ENCODE results near the gene GLRX5.
"Not testable (repeated sequence)": the region's sequence is repeated elsewhere in the genome, so short reads cannot be mapped to it uniquely, and the experiment has no call there.

GLRX5 gene

DNA sequence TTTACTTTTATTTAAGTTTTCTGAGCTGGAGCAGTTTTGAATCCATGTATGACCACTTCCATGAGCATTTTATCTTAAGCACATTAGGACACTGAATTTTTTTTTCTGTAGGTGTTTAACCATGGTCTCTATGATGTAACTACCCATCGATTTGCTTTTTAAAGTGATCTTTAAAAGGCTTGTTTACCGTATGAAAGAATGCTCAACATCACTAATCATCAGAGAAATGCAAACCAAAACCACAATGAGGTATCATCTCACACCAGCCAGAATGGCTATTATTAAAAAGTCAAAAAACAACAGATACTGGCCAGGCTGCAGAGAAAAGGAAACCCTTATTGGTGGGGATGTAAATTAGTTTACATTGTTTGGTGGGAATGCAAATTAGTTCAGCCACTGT is 23.0 kb downstream of the GLRX5 start:
- Histone ChIP-seq H3K9ac (ENCODE audit: low read depth, low read length) (no peak overlapping the region), H3K27me3 (ENCODE audit: control insufficient read depth, insufficient read depth, low read length) (peaks cover 37% of the 10 kb centered on the region), H3K36me3 (ENCODE audit: control insufficient read depth, insufficient read depth, low read length) (no peaks in the 10 kb centered on the region), H3K9me3 (ENCODE audit: control insufficient read depth, insufficient read depth, low read length) (no peaks in the 10 kb centered on the region), H3K4me1 (ENCODE audit: control insufficient read depth, insufficient read depth, low read length) (peaks cover 8% of the 10 kb centered on the region), H3K4me3 (ENCODE audit: low read depth, low read length) (no peak overlapping the region)

DNA sequence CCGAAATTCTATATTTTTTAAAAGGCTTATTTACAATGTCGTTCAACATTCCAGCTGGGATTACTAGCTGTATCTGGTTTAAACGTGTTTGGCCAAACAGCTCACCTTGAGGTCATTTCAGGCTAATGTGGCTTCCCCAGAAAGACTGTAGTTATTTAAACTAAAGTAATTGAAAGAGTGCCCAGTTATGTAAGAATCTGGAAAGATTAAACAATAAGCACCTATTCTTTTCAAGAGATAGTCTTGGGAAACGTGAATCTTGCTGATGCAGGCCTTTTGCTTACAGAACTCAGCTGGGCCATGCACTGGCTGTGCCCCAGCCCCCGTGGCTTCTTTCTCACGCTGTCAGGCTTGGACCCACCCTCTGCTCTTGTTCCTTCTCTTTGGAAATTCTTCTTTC is 24.4 kb downstream of the GLRX5 start:
- H3K4me3 ChIP-seq (ENCODE audit: low read depth, low read length) = no peak overlapping the region
- H3K27me3 ChIP-seq (ENCODE audit: control insufficient read depth, insufficient read depth, low read length) = peaks cover 31% of the 10 kb centered on the region
- peaks cover 8% of the 10 kb centered on the region for H3K4me1 ChIP-seq (ENCODE audit: control insufficient read depth, insufficient read depth, low read length)
- H3K9ac ChIP-seq (ENCODE audit: low read depth, low read length) = no peak overlapping the region
- no peaks in the 10 kb centered on the region for H3K36me3 ChIP-seq (ENCODE audit: control insufficient read depth, insufficient read depth, low read length)
- H3K9me3 ChIP-seq (ENCODE audit: control insufficient read depth, insufficient read depth, low read length) = no peaks in the 10 kb centered on the region

DNA sequence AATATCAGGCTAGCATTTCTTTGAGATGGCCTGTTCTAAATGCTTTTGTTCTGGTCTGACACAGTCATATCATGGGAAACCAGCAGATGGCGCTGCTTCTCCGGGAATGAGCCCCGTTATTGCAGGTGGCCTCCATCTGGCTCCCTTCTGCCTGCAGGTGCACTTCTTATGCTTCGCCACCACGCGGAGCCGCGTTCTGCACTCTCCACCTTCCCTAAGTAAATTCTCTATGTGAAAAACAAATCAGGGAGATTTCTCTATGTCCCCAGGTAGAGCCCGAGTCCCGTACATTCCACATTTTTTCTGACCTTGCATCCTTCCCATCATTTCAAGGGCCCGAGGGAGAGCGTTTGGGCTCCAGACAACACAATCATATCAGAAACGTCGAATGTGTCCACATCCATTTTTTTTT is 26.2 kb downstream of the GLRX5 start:
- H3K36me3 ChIP-seq (ENCODE audit: control insufficient read depth, insufficient read depth, low read length) = no peaks in the 10 kb centered on the region
- H3K27me3 ChIP-seq (ENCODE audit: control insufficient read depth, insufficient read depth, low read length) = peaks cover 28% of the 10 kb centered on the region
- peaks cover 8% of the 10 kb centered on the region for H3K4me1 ChIP-seq (ENCODE audit: control insufficient read depth, insufficient read depth, low read length)
- no peaks in the 10 kb centered on the region for H3K9me3 ChIP-seq (ENCODE audit: control insufficient read depth, insufficient read depth, low read length)
- H3K4me3 ChIP-seq (ENCODE audit: low read depth, low read length) = no peak overlapping the region
- H3K9ac ChIP-seq (ENCODE audit: low read depth, low read length) = no peak overlapping the region

DNA sequence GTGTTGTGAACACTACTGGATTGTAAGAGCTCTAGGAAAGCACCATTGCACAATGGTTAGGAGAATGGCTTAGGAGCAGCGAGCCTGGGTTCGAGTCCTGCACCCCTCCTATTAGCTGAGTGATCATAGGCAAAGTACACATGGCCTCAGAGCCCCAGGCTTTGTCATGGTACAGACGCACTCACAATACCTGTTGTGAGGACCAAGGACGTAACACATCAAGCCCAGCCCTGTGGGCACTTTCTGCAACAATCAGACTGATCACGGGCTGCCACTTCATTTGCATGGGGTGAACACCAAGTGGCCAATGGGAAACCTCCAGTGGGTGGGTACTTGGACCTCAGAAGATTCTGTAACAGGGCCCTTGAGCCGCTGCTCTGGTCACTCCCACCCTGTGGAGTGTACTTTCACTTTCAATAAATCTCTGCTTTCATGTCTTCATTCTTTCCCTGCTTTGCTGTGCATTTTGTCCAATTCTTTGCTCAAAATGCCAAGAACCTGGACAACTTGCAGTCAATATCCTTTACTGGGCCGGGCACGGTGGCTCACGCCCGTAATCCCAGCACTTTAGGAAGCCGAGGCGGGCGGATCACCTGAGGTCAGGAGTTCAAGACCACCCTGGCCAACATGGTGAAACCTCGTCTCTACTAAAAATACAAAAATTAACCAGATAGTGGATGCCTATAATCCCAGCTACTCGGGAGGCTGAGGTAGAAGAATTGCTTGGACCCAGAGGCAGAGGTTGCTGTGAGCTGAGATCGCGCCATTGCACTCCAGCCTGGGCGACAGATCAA is 28.2 kb downstream of the GLRX5 start:
- H3K9ac ChIP-seq (ENCODE audit: low read depth, low read length) = no peak overlapping the region
- peaks cover 3% of the 10 kb centered on the region for H3K4me1 ChIP-seq (ENCODE audit: control insufficient read depth, insufficient read depth, low read length)
- no peaks in the 10 kb centered on the region for H3K9me3 ChIP-seq (ENCODE audit: control insufficient read depth, insufficient read depth, low read length)
- no peaks in the 10 kb centered on the region for H3K36me3 ChIP-seq (ENCODE audit: control insufficient read depth, insufficient read depth, low read length)
- no peak overlapping the region for H3K4me3 ChIP-seq (ENCODE audit: low read depth, low read length)
- H3K27me3 ChIP-seq (ENCODE audit: control insufficient read depth, insufficient read depth, low read length) = peaks cover 16% of the 10 kb centered on the region

DNA sequence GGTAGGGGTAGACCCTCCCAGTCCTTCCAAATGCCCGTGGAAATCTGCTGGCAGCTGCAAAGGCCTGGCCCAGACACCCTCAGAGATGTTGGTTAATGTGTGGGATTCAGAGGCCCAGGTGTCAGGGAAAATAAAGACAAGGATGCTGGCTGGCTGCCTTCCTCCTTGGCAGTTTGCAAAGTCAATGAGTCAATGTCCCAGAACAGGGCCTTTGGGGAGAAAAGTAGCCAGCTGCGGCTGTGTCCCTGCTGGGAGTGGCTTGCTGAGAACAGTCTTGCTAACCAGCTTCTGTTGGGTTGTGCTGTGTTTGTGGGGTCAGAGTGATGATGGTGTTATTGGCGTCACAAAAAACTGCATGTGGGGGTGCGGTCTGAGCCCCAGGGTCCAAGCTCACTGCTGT is 29.2 kb downstream of the GLRX5 start:
- H3K36me3 ChIP-seq (ENCODE audit: control insufficient read depth, insufficient read depth, low read length) = no peaks in the 10 kb centered on the region
- no peaks in the 10 kb centered on the region for H3K9me3 ChIP-seq (ENCODE audit: control insufficient read depth, insufficient read depth, low read length)
- H3K9ac ChIP-seq (ENCODE audit: low read depth, low read length) = no peak overlapping the region
- peaks cover 15% of the 10 kb centered on the region for H3K27me3 ChIP-seq (ENCODE audit: control insufficient read depth, insufficient read depth, low read length)
- peaks cover 3% of the 10 kb centered on the region for H3K4me1 ChIP-seq (ENCODE audit: control insufficient read depth, insufficient read depth, low read length)
- H3K4me3 ChIP-seq (ENCODE audit: low read depth, low read length) = no peak overlapping the region

DNA sequence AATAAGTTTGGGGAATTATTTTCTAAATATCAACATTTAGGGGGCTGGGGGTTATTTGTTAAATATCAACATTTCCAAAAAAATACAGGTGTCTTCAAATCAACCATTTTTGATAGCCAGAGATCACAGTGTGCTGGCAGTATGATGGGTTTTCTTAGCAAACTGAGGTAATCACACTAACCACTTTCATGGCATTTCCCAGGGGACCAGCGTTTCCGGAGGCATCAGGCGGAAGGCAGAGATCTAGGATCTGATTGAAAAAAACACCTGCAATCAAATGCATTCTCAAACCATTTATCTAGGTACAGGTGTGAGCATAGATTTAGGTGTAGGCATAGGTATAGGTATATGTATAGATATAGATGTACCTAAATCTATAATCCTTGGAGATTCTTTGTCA is 34.6 kb downstream of the GLRX5 start:
- peaks cover 22% of the 10 kb centered on the region for H3K27me3 ChIP-seq (ENCODE audit: control insufficient read depth, insufficient read depth, low read length)
- no peak overlapping the region for H3K9ac ChIP-seq (ENCODE audit: low read depth, low read length)
- H3K4me3 ChIP-seq (ENCODE audit: low read depth, low read length) = no peak overlapping the region
- no peaks in the 10 kb centered on the region for H3K36me3 ChIP-seq (ENCODE audit: control insufficient read depth, insufficient read depth, low read length)
- no peaks in the 10 kb centered on the region for H3K9me3 ChIP-seq (ENCODE audit: control insufficient read depth, insufficient read depth, low read length)
- no peaks in the 10 kb centered on the region for H3K4me1 ChIP-seq (ENCODE audit: control insufficient read depth, insufficient read depth, low read length)

DNA sequence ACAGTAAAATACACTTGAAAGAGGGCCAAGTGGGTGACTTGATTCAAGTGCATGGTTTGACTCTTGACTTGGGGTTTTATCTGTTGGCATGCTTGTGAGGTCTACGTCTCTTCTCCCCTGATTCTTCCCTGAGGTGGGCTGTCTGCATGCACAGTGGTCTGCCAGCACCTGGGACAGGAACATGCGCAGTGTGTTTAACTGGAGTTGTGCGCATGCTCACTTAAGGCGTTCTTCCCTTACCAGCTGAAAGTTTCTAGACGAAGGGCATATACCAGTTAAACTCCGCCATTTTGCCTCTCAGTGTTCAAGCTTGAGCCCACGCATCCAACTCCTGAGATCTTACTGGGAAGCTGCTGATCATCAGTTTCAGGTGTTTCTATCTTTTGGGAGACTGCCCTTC is 38.5 kb downstream of the GLRX5 start:
- Histone ChIP-seq H3K9ac (ENCODE audit: low read depth, low read length) (no peak overlapping the region), H3K9me3 (ENCODE audit: control insufficient read depth, insufficient read depth, low read length) (no peaks in the 10 kb centered on the region), H3K36me3 (ENCODE audit: control insufficient read depth, insufficient read depth, low read length) (no peaks in the 10 kb centered on the region), H3K27me3 (ENCODE audit: control insufficient read depth, insufficient read depth, low read length) (peaks cover 31% of the 10 kb centered on the region), H3K4me1 (ENCODE audit: control insufficient read depth, insufficient read depth, low read length) (peaks cover 16% of the 10 kb centered on the region), H3K4me3 (ENCODE audit: low read depth, low read length) (no peak overlapping the region)

DNA sequence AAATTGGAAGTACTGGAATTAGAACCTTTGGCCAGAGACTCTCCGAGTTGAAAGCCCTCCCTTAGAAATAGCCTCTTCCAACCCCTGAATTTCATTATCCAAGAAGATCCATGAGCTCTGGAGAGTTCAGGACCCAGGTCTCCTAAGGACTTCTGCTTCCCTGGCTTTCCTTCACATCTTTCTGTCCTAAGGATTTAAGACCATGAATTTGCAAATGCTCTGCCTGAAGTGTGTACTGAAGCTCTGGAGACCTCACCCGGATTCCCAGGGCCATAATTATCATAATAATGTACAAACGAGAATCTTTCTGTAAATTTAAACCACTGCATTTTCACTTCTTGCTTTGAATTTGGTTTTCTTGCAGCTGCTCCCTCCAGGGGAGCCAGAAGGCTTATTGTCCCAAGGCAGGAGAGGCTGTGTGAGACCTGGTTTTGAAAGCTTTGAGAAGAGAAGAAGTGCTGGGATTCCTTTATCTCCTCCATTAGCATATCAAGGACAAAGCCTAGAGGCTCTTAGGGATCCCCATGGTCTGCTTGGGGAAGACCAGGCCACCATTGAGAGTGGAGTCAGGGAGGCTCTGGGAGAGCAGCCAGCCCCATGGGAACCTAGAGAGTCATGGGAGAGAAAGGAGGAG is 41.1 kb downstream of the GLRX5 start:
- H3K9me3 ChIP-seq (ENCODE audit: control insufficient read depth, insufficient read depth, low read length) = no peaks in the 10 kb centered on the region
- peaks cover 39% of the 10 kb centered on the region for H3K27me3 ChIP-seq (ENCODE audit: control insufficient read depth, insufficient read depth, low read length)
- no peak overlapping the region for H3K4me3 ChIP-seq (ENCODE audit: low read depth, low read length)

DNA sequence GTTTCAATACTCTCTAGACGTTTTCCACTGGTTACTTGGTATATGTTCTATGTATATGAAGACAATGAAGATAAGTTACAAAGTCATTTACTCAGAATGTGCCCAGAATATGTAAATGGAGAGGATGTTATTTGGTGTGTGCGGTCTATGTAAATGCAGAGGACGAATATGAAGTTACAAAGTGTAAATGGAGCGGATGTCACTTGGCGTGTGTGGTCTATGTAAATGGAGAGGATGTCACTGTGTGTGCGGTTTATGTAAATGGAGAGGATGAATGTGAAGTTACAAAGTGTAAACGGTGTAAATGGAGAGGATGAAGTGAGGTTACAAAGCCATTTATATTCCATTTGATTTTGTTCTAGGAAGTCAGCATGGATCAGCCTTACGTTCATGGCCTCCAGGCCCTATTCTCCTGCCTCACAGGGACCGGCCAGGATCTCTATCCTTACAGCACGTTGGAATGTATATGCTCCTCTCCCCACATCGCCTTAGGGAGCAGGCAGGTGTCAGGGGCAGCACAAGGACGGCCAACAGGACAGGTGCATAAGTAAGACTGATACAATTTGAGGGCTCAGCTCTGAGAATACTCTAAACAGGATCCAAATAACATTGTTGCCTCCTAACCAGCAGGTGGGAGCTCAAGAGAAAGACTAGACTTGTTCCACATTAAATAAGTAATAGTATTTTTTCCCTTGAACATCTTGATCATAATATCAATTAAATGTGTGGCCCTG is 42.4 kb downstream of the GLRX5 start:
- peaks cover 44% of the 10 kb centered on the region for H3K27me3 ChIP-seq (ENCODE audit: control insufficient read depth, insufficient read depth, low read length)
- H3K4me3 ChIP-seq (ENCODE audit: low read depth, low read length) = no peak overlapping the region
- peaks cover 16% of the 10 kb centered on the region for H3K4me1 ChIP-seq (ENCODE audit: control insufficient read depth, insufficient read depth, low read length)
- no peak overlapping the region for H3K9ac ChIP-seq (ENCODE audit: low read depth, low read length)
- H3K36me3 ChIP-seq (ENCODE audit: control insufficient read depth, insufficient read depth, low read length) = no peaks in the 10 kb centered on the region
- H3K9me3 ChIP-seq (ENCODE audit: control insufficient read depth, insufficient read depth, low read length) = no peaks in the 10 kb centered on the region

More for the DNA sequence above, 41.1 kb downstream of the GLRX5 start:
- Histone ChIP-seq H3K36me3 (ENCODE audit: control insufficient read depth, insufficient read depth, low read length) (no peaks in the 10 kb centered on the region), H3K9ac (ENCODE audit: low read depth, low read length) (no peak overlapping the region), H3K4me1 (ENCODE audit: control insufficient read depth, insufficient read depth, low read length) (peaks cover 16% of the 10 kb centered on the region)

DNA sequence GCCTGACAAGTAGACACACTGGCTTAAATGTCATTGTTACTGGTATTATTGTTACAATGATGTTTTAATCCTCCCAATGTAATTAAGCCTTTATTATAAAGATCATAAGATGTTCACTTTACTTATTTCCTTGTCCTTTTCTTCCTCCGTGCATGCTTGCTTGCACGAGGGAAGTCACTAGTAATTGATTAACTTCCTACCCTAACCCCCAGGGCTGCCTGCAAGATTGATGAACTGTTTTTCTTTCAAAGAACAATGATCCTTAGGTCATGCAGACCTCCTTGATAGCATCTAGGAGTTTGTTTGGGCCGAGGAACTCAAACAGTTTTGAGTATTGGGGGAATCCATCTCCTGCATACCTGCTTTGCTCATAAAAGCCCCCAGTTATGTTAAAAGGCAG is 43.0 kb downstream of the GLRX5 start:
- no peaks in the 10 kb centered on the region for H3K9me3 ChIP-seq (ENCODE audit: control insufficient read depth, insufficient read depth, low read length)
- peaks cover 41% of the 10 kb centered on the region for H3K27me3 ChIP-seq (ENCODE audit: control insufficient read depth, insufficient read depth, low read length)
- H3K36me3 ChIP-seq (ENCODE audit: control insufficient read depth, insufficient read depth, low read length) = no peaks in the 10 kb centered on the region
- H3K9ac ChIP-seq (ENCODE audit: low read depth, low read length) = no peak overlapping the region
- peaks cover 16% of the 10 kb centered on the region for H3K4me1 ChIP-seq (ENCODE audit: control insufficient read depth, insufficient read depth, low read length)
- no peak overlapping the region for H3K4me3 ChIP-seq (ENCODE audit: low read depth, low read length)

DNA sequence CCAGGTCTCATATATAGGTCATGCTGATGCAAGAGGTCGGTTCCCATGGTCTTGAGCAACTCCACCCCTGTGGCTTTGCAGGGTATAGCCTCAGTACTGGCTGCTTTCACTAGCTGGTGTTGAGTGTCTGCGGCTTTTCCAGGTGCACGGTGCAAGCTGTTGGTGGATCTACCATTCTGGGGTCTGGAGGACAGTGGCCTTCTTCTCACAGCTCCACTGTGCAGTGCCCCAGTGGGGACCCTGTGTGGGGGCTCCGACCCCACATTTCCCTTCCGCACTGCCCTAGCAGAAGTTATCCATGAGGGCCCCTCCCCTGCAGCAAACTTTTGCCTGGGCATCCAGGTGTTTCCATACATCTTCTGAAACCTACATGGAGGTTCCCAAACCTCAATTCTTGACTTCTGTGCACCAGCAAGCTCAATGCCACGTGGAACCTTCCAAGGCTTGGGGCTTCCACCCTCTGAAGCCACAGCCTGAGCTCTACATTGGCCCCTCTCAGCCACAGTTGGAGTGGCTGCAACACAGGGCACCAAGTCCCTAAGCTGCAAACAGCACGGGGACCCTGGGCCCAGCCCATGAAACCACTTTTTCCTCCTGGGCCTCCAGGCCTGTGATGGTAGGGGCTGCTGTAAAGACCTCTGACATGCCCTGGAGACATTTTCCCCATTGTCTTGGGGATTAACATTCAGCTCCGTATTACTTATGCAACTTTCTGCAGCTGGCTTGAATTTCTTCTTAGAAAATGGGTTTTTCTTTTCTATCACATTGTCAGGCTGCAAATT is 49.2 kb downstream of the GLRX5 start:
- H3K9ac ChIP-seq (ENCODE audit: low read depth, low read length); H3K4me1 ChIP-seq (ENCODE audit: control insufficient read depth, insufficient read depth, low read length); H3K36me3 ChIP-seq (ENCODE audit: control insufficient read depth, insufficient read depth, low read length); H3K9me3 ChIP-seq (ENCODE audit: control insufficient read depth, insufficient read depth, low read length); H3K4me3 ChIP-seq (ENCODE audit: low read depth, low read length): not testable (repeated sequence)
- peaks cover 19% of the 10 kb centered on the region for H3K27me3 ChIP-seq (ENCODE audit: control insufficient read depth, insufficient read depth, low read length)
